Smooth muscle cell (in vitro differentiated cells): ENCODE results near the gene AP3D1. TPM values are rescaled to one million over a fixed set of nuclear protein-coding genes. Genes with fewer than 3 reads are reported as not detected.

Experiments
- DNase-seq: peaks from one replicate; lab custom pipeline; 2025; ENCODE audit not compliant: unreplicated experiment; lab: John Stamatoyannopoulos, UW
- H2AFZ ChIP-seq: fragments of 200-600 bp; sonication (generic); 2 replicates; pipeline ENCODE4 v1.6.0; 2016; ENCODE audit warnings: antibody characterized with exemption, low read depth, mild to moderate bottlenecking
- H3F3A ChIP-seq: fragments of 200-600 bp; sonication (generic); 2 replicates; pipeline ENCODE4 v1.6.0; 2017; ENCODE audit warnings: antibody characterized with exemption, low read depth
- H3K27ac ChIP-seq: fragments of 200-600 bp; sonication (generic); 2 replicates; pipeline ENCODE4 v1.5.1; 2016; ENCODE audit warnings: low read depth, mild to moderate bottlenecking
- H3K27me3 ChIP-seq: fragments of 200-600 bp; sonication (generic); 2 replicates; pipeline ENCODE4 v1.6.1; 2016; ENCODE audit warnings: low read depth, mild to moderate bottlenecking
- H3K36me3 ChIP-seq: fragments of 200-600 bp; sonication (generic); 2 replicates; pipeline ENCODE4 v1.5.1; 2016; ENCODE audit warnings: low read depth
- H3K4me1 ChIP-seq: fragments of 200-600 bp; sonication (generic); 2 replicates; pipeline ENCODE4 v1.5.1; 2016; ENCODE audit warnings: low read depth
- H3K4me2 ChIP-seq: fragments of 200-600 bp; sonication (generic); 2 replicates; pipeline ENCODE4 v1.6.0; 2016; ENCODE audit warnings: mild to moderate bottlenecking
- H3K4me3 ChIP-seq: fragments of 200-600 bp; sonication (generic); 2 replicates; pipeline ENCODE4 v1.5.1; 2016; ENCODE audit warnings: mild to moderate bottlenecking
- H3K79me2 ChIP-seq: fragments of 200-600 bp; sonication (generic); 2 replicates; pipeline ENCODE4 v1.6.0; 2016; ENCODE audit warnings: low read depth, mild to moderate bottlenecking
- H3K9ac ChIP-seq: fragments of 200-600 bp; sonication (generic); 2 replicates; pipeline ENCODE4 v1.6.0; 2016; ENCODE audit warnings: low read depth
- H3K9me3 ChIP-seq: fragments of 200-600 bp; sonication (generic); replicated peaks from 2 replicates; pipeline ENCODE4 v1.5.1; 2016; ENCODE audit warnings: low read depth
- H4K20me1 ChIP-seq: fragments of 200-600 bp; sonication (generic); 2 replicates; pipeline ENCODE4 v1.6.0; 2016; ENCODE audit warnings: low read depth
- CTCF ChIP-seq: fragments of 200-600 bp; sonication (generic); IDR thresholded peaks from 2 replicates; pipeline ENCODE4 v1.5.1; 2017; ENCODE audit warnings: borderline replicate concordance, mild to moderate bottlenecking, antibody characterized with exemption; ENCODE audit not compliant: insufficient read depth, poor library complexity, severe bottlenecking
- WGBS: methylation state at CpG from one replicate; pipeline ENCODE4 v1.1.7; 2016; ENCODE audit warnings: low lambda C conversion rate; 5-methylcytosine and 5-hydroxymethylcytosine counted together
- polyA plus RNA-seq: library from polyadenylated mRNA; unstranded; fragments of >200 nt; fragmentation: Nextera tagmentation; extraction: Ambion mirVana; gene quantifications from 2 replicates; pipeline ENCODE4 v1.2.1, GENCODE V29; 2016
- total RNA-seq: library from RNA; depleted of rRNA; stranded (reverse); fragments of >200 nt; gene quantifications from 2 replicates; pipeline ENCODE4 v1.2.3, GENCODE V29; 2014

The AP3D1 gene
- total and polyA plus RNA-seq, 2 experiments from 2014 or later: 66.2 to 81.0 TPM

GRCh38 chr19:2062770-2063169 is 88.6 kb downstream of the AP3D1 start:
- DNase-seq: no peak
- H2AFZ ChIP-seq: no peak overlapping the region

GRCh38 chr19:2062389-2062729 is 89.0 kb downstream of the AP3D1 start:
- peak overlapping the region; percentile 72 for H3K4me3 ChIP-seq
- no peak overlapping the region for H3K27ac ChIP-seq
- TF ChIP-seq CTCF: no peak
- WGBS: 81% methylated on average over 10 of the region's 10 CpGs
- H3K4me2 ChIP-seq: peak overlapping the region; percentile 89
- H3K4me1 ChIP-seq: peaks cover 23% of the 10 kb centered on the region
- no peak for DNase-seq
- H3K9me3 ChIP-seq: no peaks in the 10 kb centered on the region
- H3K79me2 ChIP-seq: no peaks in the 10 kb centered on the region
- H3K36me3 ChIP-seq: no peaks in the 10 kb centered on the region
- no peaks in the 10 kb centered on the region for H3K27me3 ChIP-seq
- no peak overlapping the region for H2AFZ ChIP-seq
- peaks cover 8% of the 10 kb centered on the region for H3F3A ChIP-seq
- no peaks in the 10 kb centered on the region for H4K20me1 ChIP-seq
- no peak overlapping the region for H3K9ac ChIP-seq

More at GRCh38 chr19:2062770-2063169, 88.6 kb downstream of the AP3D1 start:
- Histone ChIP-seq H3K27ac (no peak overlapping the region), H4K20me1 (no peaks in the 10 kb centered on the region), H3K9ac (no peak overlapping the region), H3K9me3 (no peaks in the 10 kb centered on the region), H3F3A (peaks cover 8% of the 10 kb centered on the region), H3K27me3 (no peaks in the 10 kb centered on the region), H3K79me2 (no peaks in the 10 kb centered on the region), H3K4me2 (no peak overlapping the region), H3K4me1 (peaks cover 23% of the 10 kb centered on the region), H3K36me3 (no peaks in the 10 kb centered on the region), H3K4me3 (no peak overlapping the region)
- TF ChIP-seq CTCF: no peak
- WGBS: 90% methylated on average over 9 of the region's 9 CpGs

- TF ChIP-seq CTCF: no peak
- no peaks in the 10 kb centered on the region for H3K79me2 ChIP-seq
- peak overlapping the region; percentile 98 for H3K27ac ChIP-seq
- DNase-seq: peak; percentile 96
- WGBS: 10% methylated on average over 42 of the region's 50 CpGs
- peak overlapping the region; percentile 9 for H2AFZ ChIP-seq
- H3K9ac ChIP-seq: peak overlapping the region; percentile 98
- H4K20me1 ChIP-seq: no peaks in the 10 kb centered on the region
- peak overlapping the region; percentile 72 for H3K4me3 ChIP-seq
- peaks cover 23% of the 10 kb centered on the region for H3K4me1 ChIP-seq
- H3K9me3 ChIP-seq: no peaks in the 10 kb centered on the region
- no peaks in the 10 kb centered on the region for H3K27me3 ChIP-seq
- H3K4me2 ChIP-seq: peak overlapping the region; percentile 89
- no peaks in the 10 kb centered on the region for H3K36me3 ChIP-seq
- peaks cover 8% of the 10 kb centered on the region for H3F3A ChIP-seq
Observed at GRCh38 chr19:2061495-2062388, 89.6 kb downstream of the AP3D1 start.
